ENCODE measurements around the gene PRLR.

Gene PRLR

GRCh38 chr5:35122819-35123218 is 107.5 kb downstream of the PRLR start:
- no peaks in the 10 kb centered on the region for H3F3A ChIP-seq (ENCODE audit: insufficient read depth, low read length)
- no peak overlapping the region for H3K27ac ChIP-seq (ENCODE audit: low read length)
- H3K9me3 ChIP-seq (replicated peaks; ENCODE audit: insufficient read depth, low read length): no peaks in the 10 kb centered on the region
- no peak overlapping the region for H2AFZ ChIP-seq (ENCODE audit: low read length)
- no peaks in the 10 kb centered on the region for H3K79me2 ChIP-seq (ENCODE audit: low read length)
- no peaks in the 10 kb centered on the region for H3K9me2 ChIP-seq (replicated peaks; ENCODE audit: insufficient read depth, low read length)
- no peak overlapping the region for H3K4me3 ChIP-seq (ENCODE audit: low read length)
- H4K20me1 ChIP-seq (ENCODE audit: insufficient read depth, low read length): no peaks in the 10 kb centered on the region
- no peak overlapping the region for H3K9ac ChIP-seq (ENCODE audit: low read length)
- H3K4me1 ChIP-seq (ENCODE audit: low read length): no peaks in the 10 kb centered on the region
- TF ChIP-seq EZH2phosphoT487 (IDR thresholded peaks at IDR 0.05; ENCODE audit: low read length) (no peak), EZH2 (optimal IDR thresholded peaks at IDR 0.05; ENCODE audit: low read depth, low read length) (no peak), CTCF (IDR thresholded peaks at IDR 0.05; ENCODE audit: low read length) (no peak)
- H3K4me2 ChIP-seq (ENCODE audit: low read depth, low read length): no peak overlapping the region
- DNase-seq: no peak
- no peaks in the 10 kb centered on the region for H3K36me3 ChIP-seq (replicated peaks; ENCODE audit: insufficient read depth, low read length)
- H3K27me3 ChIP-seq (replicated peaks; ENCODE audit: insufficient read depth, low read length): no peaks in the 10 kb centered on the region

- Histone ChIP-seq H3K9ac (ENCODE audit: low read length) (no peak overlapping the region), H3K9me3 (replicated peaks; ENCODE audit: insufficient read depth, low read length) (no peaks in the 10 kb centered on the region), H3F3A (ENCODE audit: insufficient read depth, low read length) (no peaks in the 10 kb centered on the region), H3K79me2 (ENCODE audit: low read length) (no peaks in the 10 kb centered on the region), H3K4me3 (ENCODE audit: low read length) (no peak overlapping the region), H2AFZ (ENCODE audit: low read length) (no peak overlapping the region), H3K9me2 (replicated peaks; ENCODE audit: insufficient read depth, low read length) (no peaks in the 10 kb centered on the region), H3K27ac (ENCODE audit: low read length) (no peak overlapping the region), H3K4me2 (ENCODE audit: low read depth, low read length) (no peak overlapping the region), H3K27me3 (replicated peaks; ENCODE audit: insufficient read depth, low read length) (no peaks in the 10 kb centered on the region), H3K4me1 (ENCODE audit: low read length) (no peaks in the 10 kb centered on the region), H3K36me3 (replicated peaks; ENCODE audit: insufficient read depth, low read length) (no peaks in the 10 kb centered on the region), H4K20me1 (ENCODE audit: insufficient read depth, low read length) (no peaks in the 10 kb centered on the region)
- DNase-seq: no peak
- no peak for TF ChIP-seq CTCF (IDR thresholded peaks at IDR 0.05; ENCODE audit: low read length)
Measured at GRCh38 chr5:35120715-35121114, 109.6 kb downstream of the PRLR start.

- no peak overlapping the region for H3K27ac ChIP-seq (ENCODE audit: low read length)
- no peaks in the 10 kb centered on the region for H3K9me2 ChIP-seq (replicated peaks; ENCODE audit: insufficient read depth, low read length)
- no peak overlapping the region for H3K4me2 ChIP-seq (ENCODE audit: low read depth, low read length)
- H4K20me1 ChIP-seq (ENCODE audit: insufficient read depth, low read length): no peaks in the 10 kb centered on the region
- H3K27me3 ChIP-seq (replicated peaks; ENCODE audit: insufficient read depth, low read length): no peaks in the 10 kb centered on the region
- no peaks in the 10 kb centered on the region for H3K79me2 ChIP-seq (ENCODE audit: low read length)
- H3K4me3 ChIP-seq (ENCODE audit: low read length): no peak overlapping the region
- no peak overlapping the region for H3K9ac ChIP-seq (ENCODE audit: low read length)
- H3F3A ChIP-seq (ENCODE audit: insufficient read depth, low read length): no peaks in the 10 kb centered on the region
- H2AFZ ChIP-seq (ENCODE audit: low read length): no peak overlapping the region
- no peaks in the 10 kb centered on the region for H3K9me3 ChIP-seq (replicated peaks; ENCODE audit: insufficient read depth, low read length)
- no peak for DNase-seq
- H3K36me3 ChIP-seq (replicated peaks; ENCODE audit: insufficient read depth, low read length): no peaks in the 10 kb centered on the region
- TF ChIP-seq EZH2 (optimal IDR thresholded peaks at IDR 0.05; ENCODE audit: low read depth, low read length) (no peak), EZH2phosphoT487 (IDR thresholded peaks at IDR 0.05; ENCODE audit: low read length) (no peak)
- no peaks in the 10 kb centered on the region for H3K4me1 ChIP-seq (ENCODE audit: low read length)
Measured at GRCh38 chr5:35117967-35118366, 112.3 kb downstream of the PRLR start.

GRCh38 chr5:35115920-35116319 is 114.4 kb downstream of the PRLR start:
- no peak for DNase-seq
- TF ChIP-seq EZH2 (optimal IDR thresholded peaks at IDR 0.05; ENCODE audit: low read depth, low read length): no peak
- TF ChIP-seq CTCF (IDR thresholded peaks at IDR 0.05; ENCODE audit: low read length): no peak
- TF ChIP-seq EZH2phosphoT487 (IDR thresholded peaks at IDR 0.05; ENCODE audit: low read length): no peak

More at GRCh38 chr5:35115920-35116319, 114.4 kb downstream of the PRLR start:
- Histone ChIP-seq H3K4me1 (ENCODE audit: low read length) (no peaks in the 10 kb centered on the region), H2AFZ (ENCODE audit: low read length) (no peak overlapping the region), H4K20me1 (ENCODE audit: insufficient read depth, low read length) (no peaks in the 10 kb centered on the region), H3K9me2 (replicated peaks; ENCODE audit: insufficient read depth, low read length) (no peaks in the 10 kb centered on the region), H3F3A (ENCODE audit: insufficient read depth, low read length) (no peaks in the 10 kb centered on the region), H3K27ac (ENCODE audit: low read length) (no peak overlapping the region), H3K9me3 (replicated peaks; ENCODE audit: insufficient read depth, low read length) (no peaks in the 10 kb centered on the region), H3K9ac (ENCODE audit: low read length) (no peak overlapping the region), H3K4me3 (ENCODE audit: low read length) (no peak overlapping the region), H3K4me2 (ENCODE audit: low read depth, low read length) (no peak overlapping the region), H3K27me3 (replicated peaks; ENCODE audit: insufficient read depth, low read length) (no peaks in the 10 kb centered on the region), H3K36me3 (replicated peaks; ENCODE audit: insufficient read depth, low read length) (no peaks in the 10 kb centered on the region), H3K79me2 (ENCODE audit: low read length) (no peaks in the 10 kb centered on the region)

Measured in MM.1S (cell line).